CD4-positive, alpha-beta T cell (primary cell): ENCODE data around the gene GNG2. TPM values are rescaled to one million over a fixed set of nuclear protein-coding genes. Genes with fewer than 3 reads are reported as not detected.

Source experiments
- ATAC-seq: fragments of 200-7000 bp; cut with Tn5 transposase; one replicate; pipeline ENCODE4 v1.10.0; 2022; ENCODE audit warnings: mild to moderate bottlenecking; ENCODE audit not compliant: poor library complexity
- CTCF ChIA-PET: fragments of 350-600 bp; sonication (Branson Sonifier 250); formaldehyde crosslinking; loops from one replicate; lab custom pipeline; 2021; ENCODE audit warnings: antibody characterized with exemption, inconsistent platforms; lab: Charles Lee
- POLR2A ChIA-PET: fragments of 350-600 bp; sonication (Branson Sonifier 250); formaldehyde crosslinking; loops from one replicate; lab custom pipeline; 2021; ENCODE audit warnings: antibody characterized with exemption, inconsistent platforms; lab: Charles Lee
- DNase-seq, 14 experiments: peaks; one replicate each; pipeline ENCODE4 v3.0.0-alpha.2; 2013 to 2020; ENCODE audit warnings: mixed read lengths in 2 of 14
- H3K27ac ChIP-seq, 2 donors: one replicate each; pipeline versions ENCODE4 v1.5.1 to v1.7.0; 2013; ENCODE audit warnings: low read length in 2 of 2, low read depth in 1 of 2, mild to moderate bottlenecking in 1 of 2
- H3K27me3 ChIP-seq, 2 experiments: 1 replicate in 1 of 2; 2 replicates in 1 of 2; pipeline versions ENCODE4 v1.6.1 to v1.7.0; 2013; ENCODE audit warnings: low read length in 2 of 2, control low read depth in 1 of 2, mild to moderate bottlenecking in 1 of 2, moderate library complexity in 1 of 2; ENCODE audit not compliant: insufficient read depth in 2 of 2, control insufficient read depth in 1 of 2
- H3K36me3 ChIP-seq: one replicate; pipeline ENCODE4 v1.6.1; 2013; ENCODE audit warnings: low read length, control low read depth; ENCODE audit not compliant: insufficient read depth
- H3K4me1 ChIP-seq: one replicate; pipeline ENCODE4 v1.6.1; 2013; ENCODE audit warnings: low read length, control low read depth; ENCODE audit not compliant: insufficient read depth
- H3K4me3 ChIP-seq: one replicate; pipeline ENCODE4 v1.5.1; 2013; ENCODE audit warnings: mild to moderate bottlenecking, low read length, moderate library complexity
- H3K9me3 ChIP-seq, 2 experiments: 1 replicate in 1 of 2; 2 replicates in 1 of 2; pipeline versions ENCODE4 v1.6.1 to v1.7.0; 2013; ENCODE audit warnings: low read length in 2 of 2, mild to moderate bottlenecking in 2 of 2, control low read depth in 1 of 2, moderate library complexity in 1 of 2; ENCODE audit not compliant: control insufficient read depth in 1 of 2, insufficient read depth in 1 of 2
- H3K27ac Mint-ChIP-seq: one replicate; pipeline ENCODE4 v1.8.0; 2020; ENCODE audit warnings: mixed read lengths
- H3K27me3 Mint-ChIP-seq: one replicate; pipeline ENCODE4 v1.8.0; 2021; ENCODE audit warnings: mixed read lengths
- H3K36me3 Mint-ChIP-seq: one replicate; pipeline ENCODE4 v1.8.0; 2021; ENCODE audit warnings: low read depth, mixed read lengths
- H3K4me1 Mint-ChIP-seq: one replicate; pipeline ENCODE4 v1.8.0; 2021; ENCODE audit warnings: low read depth, mixed read lengths
- H3K4me3 Mint-ChIP-seq: one replicate; pipeline ENCODE4 v1.8.0; 2020; ENCODE audit warnings: mild to moderate bottlenecking, mixed read lengths
- H3K9me3 Mint-ChIP-seq: one replicate; pipeline ENCODE4 v1.8.0; 2020; ENCODE audit warnings: mixed read lengths
- intact Hi-C, 2 experiments: fragments of 100-400 bp; cut with DNase I in 1 of 2; cut with micrococcal nuclease in 1 of 2; formaldehyde crosslinking; loops; one replicate each; pipeline versions ENCODE4 v1.15.1 to v1.9.0; 2023 to 2025; cut with DNase I, micrococcal nuclease
- total RNA-seq, 174 experiments: library from RNA in 2 of 174; stranded (reverse) in 2 of 174; gene quantifications; one replicate each; pipeline ENCODE4 v1.2.3 and lab custom pipeline; 2021 to 2026
- TF ChIP-seq, protein P1 (sequence below): fragments of 200-600 bp; IDR thresholded peaks from one replicate; pipeline ENCODE4 v1.8.0; 2022; ENCODE audit warnings: antibody characterized with exemption, mild to moderate bottlenecking

The GNG2 gene
- total RNA-seq, 2 experiments from 2014 or later: 138 to 139 TPM

GRCh38 chr14:52007637-52008036, 147.2 kb downstream of the GNG2 start:
- Histone ChIP-seq H3K4me3 (no peak overlapping the region), H3K36me3 (peaks cover 90% of the 10 kb centered on the region), H3K4me1 (no peaks in the 10 kb centered on the region), H3K27me3 (no peaks in the 10 kb centered on the region), H3K9me3 (no peaks in the 10 kb centered on the region), H3K27ac (no peak overlapping the region)
- ChIA-PET POLR2A (no interaction called here), CTCF (no interaction called here)
- TF ChIP-seq, protein P1, sequence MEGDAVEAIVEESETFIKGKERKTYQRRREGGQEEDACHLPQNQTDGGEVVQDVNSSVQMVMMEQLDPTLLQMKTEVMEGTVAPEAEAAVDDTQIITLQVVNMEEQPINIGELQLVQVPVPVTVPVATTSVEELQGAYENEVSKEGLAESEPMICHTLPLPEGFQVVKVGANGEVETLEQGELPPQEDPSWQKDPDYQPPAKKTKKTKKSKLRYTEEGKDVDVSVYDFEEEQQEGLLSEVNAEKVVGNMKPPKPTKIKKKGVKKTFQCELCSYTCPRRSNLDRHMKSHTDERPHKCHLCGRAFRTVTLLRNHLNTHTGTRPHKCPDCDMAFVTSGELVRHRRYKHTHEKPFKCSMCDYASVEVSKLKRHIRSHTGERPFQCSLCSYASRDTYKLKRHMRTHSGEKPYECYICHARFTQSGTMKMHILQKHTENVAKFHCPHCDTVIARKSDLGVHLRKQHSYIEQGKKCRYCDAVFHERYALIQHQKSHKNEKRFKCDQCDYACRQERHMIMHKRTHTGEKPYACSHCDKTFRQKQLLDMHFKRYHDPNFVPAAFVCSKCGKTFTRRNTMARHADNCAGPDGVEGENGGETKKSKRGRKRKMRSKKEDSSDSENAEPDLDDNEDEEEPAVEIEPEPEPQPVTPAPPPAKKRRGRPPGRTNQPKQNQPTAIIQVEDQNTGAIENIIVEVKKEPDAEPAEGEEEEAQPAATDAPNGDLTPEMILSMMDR: no peak
- Mint-ChIP-seq H3K4me1 (no peaks in the 10 kb centered on the region), H3K36me3 (peaks cover 92% of the 10 kb centered on the region), H3K9me3 (no peaks in the 10 kb centered on the region), H3K4me3 (no peak overlapping the region), H3K27me3 (no peaks in the 10 kb centered on the region), H3K27ac (no peak overlapping the region)
- intact Hi-C loops: no loop called here
- DNase-seq (no peak), ATAC-seq (no peak)

DNA sequence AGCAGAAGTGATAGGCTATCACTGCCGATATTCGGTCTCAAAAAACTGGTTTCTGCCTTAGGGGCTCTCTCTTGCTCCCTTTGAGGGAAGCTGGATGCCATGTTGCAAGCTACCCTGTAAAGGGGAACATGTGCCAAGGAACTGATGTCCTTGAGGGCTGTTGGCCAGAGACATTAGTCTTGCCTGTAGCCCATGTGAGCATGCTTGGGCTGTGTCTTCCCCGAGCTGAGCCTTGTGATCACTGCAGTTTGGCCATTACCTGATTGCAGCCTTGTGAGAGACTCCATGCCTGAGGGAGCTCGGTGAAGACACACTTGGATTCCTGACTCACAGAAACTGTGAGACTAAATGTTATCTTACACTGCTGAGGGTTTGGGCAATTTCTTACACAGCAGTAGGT, 147.7 kb downstream of the GNG2 start:
- peaks cover 85% of the 10 kb centered on the region for H3K36me3 ChIP-seq
- Mint-ChIP-seq H3K4me1 (no peaks in the 10 kb centered on the region), H3K36me3 (peaks cover 87% of the 10 kb centered on the region), H3K4me3 (no peak overlapping the region), H3K27ac (no peak overlapping the region), H3K9me3 (no peaks in the 10 kb centered on the region), H3K27me3 (no peaks in the 10 kb centered on the region)
- ChIA-PET CTCF (no interaction called here), POLR2A (no interaction called here)
- TF ChIP-seq, protein P1: no peak
- no peak overlapping the region for H3K4me3 ChIP-seq
- intact Hi-C loops: no loop called here
- no peak for DNase-seq
- ATAC-seq: no peak
- H3K27me3 ChIP-seq: no peaks in the 10 kb centered on the region
- no peaks in the 10 kb centered on the region for H3K4me1 ChIP-seq
- no peaks in the 10 kb centered on the region for H3K9me3 ChIP-seq
- H3K27ac ChIP-seq: no peak overlapping the region

GRCh38 chr14:52010173-52010693, 149.8 kb downstream of the GNG2 start:
- ATAC-seq (no peak), DNase-seq (no peak)
- H3K4me3 Mint-ChIP-seq: no peak overlapping the region
- peaks cover 64% of the 10 kb centered on the region for H3K36me3 ChIP-seq
- H3K27me3 Mint-ChIP-seq: no peaks in the 10 kb centered on the region
- no peaks in the 10 kb centered on the region for H3K9me3 Mint-ChIP-seq
- H3K27ac Mint-ChIP-seq: no peak overlapping the region
- TF ChIP-seq, protein P1: no peak
- H3K27ac ChIP-seq: no peak overlapping the region
- POLR2A ChIA-PET: interaction anchor here (0.6 kb wide), 1 partner anchor 1780 kb away, joined by 3 read pairs; no protein-coding TSS in a partner anchor
- CTCF ChIA-PET: no interaction called here
- H3K9me3 ChIP-seq: no peaks in the 10 kb centered on the region
- intact Hi-C loops: no loop called here
- H3K27me3 ChIP-seq: no peaks in the 10 kb centered on the region
- no peak overlapping the region for H3K4me3 ChIP-seq
- no peaks in the 10 kb centered on the region for H3K4me1 Mint-ChIP-seq
- H3K36me3 Mint-ChIP-seq: peaks cover 66% of the 10 kb centered on the region
- no peaks in the 10 kb centered on the region for H3K4me1 ChIP-seq
